ENCODE measurements around the gene CLSTN2. TPM values are rescaled to one million over a fixed set of nuclear protein-coding genes. Genes with fewer than 3 reads are reported as not detected.

The CLSTN2 gene
- total RNA-seq, 1 experiment from 2014 or later: 0.02 TPM

DNA sequence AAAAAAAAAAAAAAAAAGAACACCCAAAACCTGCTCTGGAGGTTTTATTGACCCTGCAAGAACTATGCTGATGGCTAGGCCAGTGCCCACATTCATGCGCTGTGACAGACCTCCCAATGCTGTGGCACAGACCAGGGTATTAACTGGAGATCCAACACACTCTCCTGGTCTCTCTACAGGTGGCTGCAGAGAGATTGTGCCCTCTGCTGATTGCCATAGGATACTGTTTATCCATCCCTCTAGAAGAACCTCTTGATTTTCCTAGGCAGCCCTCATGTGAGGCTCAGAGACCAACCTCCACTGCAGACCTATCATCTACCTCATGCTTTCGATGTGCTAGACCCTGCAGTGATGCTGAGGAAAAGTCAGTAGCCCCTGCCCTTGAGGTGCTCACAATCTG lies 617.4 kb downstream of the CLSTN2 start:
- ChIA-PET RAD21 (ENCODE audit: low non-redundant PET in 1 of 2, low total read pairs in 2 of 2, uncharacterized antibody in 2 of 2, unreplicated experiment in 2 of 2) (no interaction called here), CTCF (no interaction called here), POLR2A (no interaction called here)
- TF ChIP-seq ELF1 (IDR thresholded peaks at IDR 0.05; ENCODE audit: borderline replicate concordance, low read depth) (no peak), RAD21 (IDR thresholded peaks at IDR 0.05; ENCODE audit: low read depth) (peak; percentile 19; the same call in 1 of the 2 replicates), FOSL1 (IDR thresholded peaks at IDR 0.05; ENCODE audit: low read depth) (no peak)
- TF ChIP-seq, protein P1, sequence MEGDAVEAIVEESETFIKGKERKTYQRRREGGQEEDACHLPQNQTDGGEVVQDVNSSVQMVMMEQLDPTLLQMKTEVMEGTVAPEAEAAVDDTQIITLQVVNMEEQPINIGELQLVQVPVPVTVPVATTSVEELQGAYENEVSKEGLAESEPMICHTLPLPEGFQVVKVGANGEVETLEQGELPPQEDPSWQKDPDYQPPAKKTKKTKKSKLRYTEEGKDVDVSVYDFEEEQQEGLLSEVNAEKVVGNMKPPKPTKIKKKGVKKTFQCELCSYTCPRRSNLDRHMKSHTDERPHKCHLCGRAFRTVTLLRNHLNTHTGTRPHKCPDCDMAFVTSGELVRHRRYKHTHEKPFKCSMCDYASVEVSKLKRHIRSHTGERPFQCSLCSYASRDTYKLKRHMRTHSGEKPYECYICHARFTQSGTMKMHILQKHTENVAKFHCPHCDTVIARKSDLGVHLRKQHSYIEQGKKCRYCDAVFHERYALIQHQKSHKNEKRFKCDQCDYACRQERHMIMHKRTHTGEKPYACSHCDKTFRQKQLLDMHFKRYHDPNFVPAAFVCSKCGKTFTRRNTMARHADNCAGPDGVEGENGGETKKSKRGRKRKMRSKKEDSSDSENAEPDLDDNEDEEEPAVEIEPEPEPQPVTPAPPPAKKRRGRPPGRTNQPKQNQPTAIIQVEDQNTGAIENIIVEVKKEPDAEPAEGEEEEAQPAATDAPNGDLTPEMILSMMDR (IDR thresholded peaks at IDR 0.05 in 2 of 3, conservative IDR thresholded peaks at IDR 0.05 in 1 of 3; ENCODE audit: borderline replicate concordance in 1 of 3, insufficient read depth in 1 of 3, low read depth in 2 of 3, low read length in 2 of 3): 0 out of 6 replicates have a peak, but pooled peaks of 2 of the 3 experiments have one; percentile 13 to 17
- Histone ChIP-seq H3K9me2 (ENCODE audit: insufficient read depth) (no peaks in the 10 kb centered on the region), H3K4me2 (ENCODE audit: low read length) (no peak overlapping the region), H3K9me3 (ENCODE audit: control insufficient read depth in 1 of 2, insufficient read depth in 1 of 2, low read depth in 1 of 2, low read length in 2 of 2) (no peaks in the 10 kb centered on the region), H3K27ac (ENCODE audit: low read depth, low read length) (no peak overlapping the region), H3K4me1 (ENCODE audit: control insufficient read depth in 1 of 2, insufficient read depth in 2 of 2, low read length in 2 of 2) (no peaks in the 10 kb centered on the region), H3K9ac (ENCODE audit: low read length) (no peak overlapping the region), H2AFZ (ENCODE audit: low read depth, low read length, poor library complexity, severe bottlenecking) (no peak overlapping the region), H3K4me3 (replicated peaks in 1 of 2; ENCODE audit: low read depth in 1 of 2, low read length in 2 of 2) (no peak overlapping the region), H4K20me1 (ENCODE audit: insufficient read depth) (no peaks in the 10 kb centered on the region), H3K36me3 (ENCODE audit: control insufficient read depth in 1 of 2, insufficient read depth in 2 of 2, low read length in 2 of 2) (no peaks in the 10 kb centered on the region), H3K79me2 (ENCODE audit: insufficient read depth, low read length) (no peaks in the 10 kb centered on the region), H3K27me3 (ENCODE audit: insufficient read depth, low read length) (peaks cover 15% of the 10 kb centered on the region; the same call in 1 of the 2 replicates)
- intact Hi-C loops (cut with micrococcal nuclease): no loop called here
- no TSS peak for BruUV-seq (replicated peaks)
- DNase-seq (ENCODE audit: low read depth, low spot score) (no peak), ATAC-seq (peak; percentile 53)

DNA sequence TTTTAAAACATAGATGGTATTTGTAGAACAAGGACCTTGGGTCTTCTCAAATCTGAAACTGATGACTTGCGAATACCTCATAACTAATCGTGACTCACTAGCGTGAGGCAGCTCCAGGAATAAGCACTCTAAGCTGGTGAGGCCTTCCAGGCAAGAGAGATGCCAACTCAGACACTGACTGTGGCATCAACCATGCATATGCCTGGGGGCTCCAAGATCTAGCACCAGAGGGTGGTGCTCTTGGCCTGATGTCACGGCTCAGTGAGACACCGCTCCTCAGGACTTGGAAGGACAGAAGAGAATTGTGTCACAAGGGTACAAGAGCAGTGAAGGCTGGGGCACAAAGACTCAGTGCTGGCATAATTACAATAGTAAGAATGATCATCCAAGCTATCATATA lies 617.9 kb downstream of the CLSTN2 start:
- no peak for ATAC-seq
- POLR2A ChIA-PET: no interaction called here
- Histone ChIP-seq H3K4me3 (replicated peaks in 1 of 2; ENCODE audit: low read depth in 1 of 2, low read length in 2 of 2) (no peak overlapping the region), H3K27me3 (ENCODE audit: insufficient read depth, low read length) (peaks cover 16% of the 10 kb centered on the region; the same call in 1 of the 2 replicates), H3K4me1 (ENCODE audit: control insufficient read depth in 1 of 2, insufficient read depth in 2 of 2, low read length in 2 of 2) (no peaks in the 10 kb centered on the region), H3K9ac (ENCODE audit: low read length) (no peak overlapping the region), H2AFZ (ENCODE audit: low read depth, low read length, poor library complexity, severe bottlenecking) (no peak overlapping the region), H3K27ac (ENCODE audit: low read depth, low read length) (no peak overlapping the region), H3K9me3 (ENCODE audit: control insufficient read depth in 1 of 2, insufficient read depth in 1 of 2, low read depth in 1 of 2, low read length in 2 of 2) (no peaks in the 10 kb centered on the region), H3K36me3 (ENCODE audit: control insufficient read depth in 1 of 2, insufficient read depth in 2 of 2, low read length in 2 of 2) (no peaks in the 10 kb centered on the region), H3K9me2 (ENCODE audit: insufficient read depth) (no peaks in the 10 kb centered on the region), H3K79me2 (ENCODE audit: insufficient read depth, low read length) (no peaks in the 10 kb centered on the region), H3K4me2 (ENCODE audit: low read length) (no peak overlapping the region), H4K20me1 (ENCODE audit: insufficient read depth) (no peaks in the 10 kb centered on the region)
- BruUV-seq (replicated peaks): no TSS peak
- RAD21 ChIA-PET (ENCODE audit: low non-redundant PET in 1 of 2, low total read pairs in 2 of 2, uncharacterized antibody in 2 of 2, unreplicated experiment in 2 of 2): no interaction called here
- DNase-seq (ENCODE audit: low read depth, low spot score): no peak
- intact Hi-C loops (cut with micrococcal nuclease): no loop called here
- CTCF ChIA-PET: no interaction called here
- TF ChIP-seq POLR2A (IDR thresholded peaks at IDR 0.05; ENCODE audit: borderline replicate concordance, extremely low read depth, insufficient read depth, insufficient read length): no peak
- no peak for TF ChIP-seq CEBPB (IDR thresholded peaks at IDR 0.05; ENCODE audit: low read depth)
- no peak for TF ChIP-seq EGR1 (IDR thresholded peaks at IDR 0.05; ENCODE audit: low read depth)
- no peak for TF ChIP-seq EZH2phosphoT487 (IDR thresholded peaks at IDR 0.05; ENCODE audit: borderline replicate concordance)
- TF ChIP-seq, protein P2, sequence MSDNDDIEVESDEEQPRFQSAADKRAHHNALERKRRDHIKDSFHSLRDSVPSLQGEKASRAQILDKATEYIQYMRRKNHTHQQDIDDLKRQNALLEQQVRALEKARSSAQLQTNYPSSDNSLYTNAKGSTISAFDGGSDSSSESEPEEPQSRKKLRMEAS (IDR thresholded peaks at IDR 0.05): no peak
- TF ChIP-seq, protein P3, sequence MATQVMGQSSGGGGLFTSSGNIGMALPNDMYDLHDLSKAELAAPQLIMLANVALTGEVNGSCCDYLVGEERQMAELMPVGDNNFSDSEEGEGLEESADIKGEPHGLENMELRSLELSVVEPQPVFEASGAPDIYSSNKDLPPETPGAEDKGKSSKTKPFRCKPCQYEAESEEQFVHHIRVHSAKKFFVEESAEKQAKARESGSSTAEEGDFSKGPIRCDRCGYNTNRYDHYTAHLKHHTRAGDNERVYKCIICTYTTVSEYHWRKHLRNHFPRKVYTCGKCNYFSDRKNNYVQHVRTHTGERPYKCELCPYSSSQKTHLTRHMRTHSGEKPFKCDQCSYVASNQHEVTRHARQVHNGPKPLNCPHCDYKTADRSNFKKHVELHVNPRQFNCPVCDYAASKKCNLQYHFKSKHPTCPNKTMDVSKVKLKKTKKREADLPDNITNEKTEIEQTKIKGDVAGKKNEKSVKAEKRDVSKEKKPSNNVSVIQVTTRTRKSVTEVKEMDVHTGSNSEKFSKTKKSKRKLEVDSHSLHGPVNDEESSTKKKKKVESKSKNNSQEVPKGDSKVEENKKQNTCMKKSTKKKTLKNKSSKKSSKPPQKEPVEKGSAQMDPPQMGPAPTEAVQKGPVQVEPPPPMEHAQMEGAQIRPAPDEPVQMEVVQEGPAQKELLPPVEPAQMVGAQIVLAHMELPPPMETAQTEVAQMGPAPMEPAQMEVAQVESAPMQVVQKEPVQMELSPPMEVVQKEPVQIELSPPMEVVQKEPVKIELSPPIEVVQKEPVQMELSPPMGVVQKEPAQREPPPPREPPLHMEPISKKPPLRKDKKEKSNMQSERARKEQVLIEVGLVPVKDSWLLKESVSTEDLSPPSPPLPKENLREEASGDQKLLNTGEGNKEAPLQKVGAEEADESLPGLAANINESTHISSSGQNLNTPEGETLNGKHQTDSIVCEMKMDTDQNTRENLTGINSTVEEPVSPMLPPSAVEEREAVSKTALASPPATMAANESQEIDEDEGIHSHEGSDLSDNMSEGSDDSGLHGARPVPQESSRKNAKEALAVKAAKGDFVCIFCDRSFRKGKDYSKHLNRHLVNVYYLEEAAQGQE (IDR thresholded peaks at IDR 0.05; ENCODE audit: low read depth): no peak
- TF ChIP-seq SP1 (IDR thresholded peaks at IDR 0.05; ENCODE audit: low read depth): no peak
- TF ChIP-seq, protein P4, sequence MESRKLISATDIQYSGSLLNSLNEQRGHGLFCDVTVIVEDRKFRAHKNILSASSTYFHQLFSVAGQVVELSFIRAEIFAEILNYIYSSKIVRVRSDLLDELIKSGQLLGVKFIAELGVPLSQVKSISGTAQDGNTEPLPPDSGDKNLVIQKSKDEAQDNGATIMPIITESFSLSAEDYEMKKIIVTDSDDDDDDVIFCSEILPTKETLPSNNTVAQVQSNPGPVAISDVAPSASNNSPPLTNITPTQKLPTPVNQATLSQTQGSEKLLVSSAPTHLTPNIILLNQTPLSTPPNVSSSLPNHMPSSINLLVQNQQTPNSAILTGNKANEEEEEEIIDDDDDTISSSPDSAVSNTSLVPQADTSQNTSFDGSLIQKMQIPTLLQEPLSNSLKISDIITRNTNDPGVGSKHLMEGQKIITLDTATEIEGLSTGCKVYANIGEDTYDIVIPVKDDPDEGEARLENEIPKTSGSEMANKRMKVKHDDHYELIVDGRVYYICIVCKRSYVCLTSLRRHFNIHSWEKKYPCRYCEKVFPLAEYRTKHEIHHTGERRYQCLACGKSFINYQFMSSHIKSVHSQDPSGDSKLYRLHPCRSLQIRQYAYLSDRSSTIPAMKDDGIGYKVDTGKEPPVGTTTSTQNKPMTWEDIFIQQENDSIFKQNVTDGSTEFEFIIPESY (IDR thresholded peaks at IDR 0.05; ENCODE audit: extremely low read depth, insufficient replicate concordance, low read length): no peak
- TF ChIP-seq JUND (IDR thresholded peaks at IDR 0.05): no peak
- no peak for TF ChIP-seq CBX3 (IDR thresholded peaks at IDR 0.05; ENCODE audit: low read depth)
- TF ChIP-seq FOSL1 (IDR thresholded peaks at IDR 0.05; ENCODE audit: low read depth): no peak
- no peak for TF ChIP-seq SIN3A (IDR thresholded peaks at IDR 0.05; ENCODE audit: low read depth)

All from HCT116 (cell line).